ENCODE results near the gene MTRR.

MTRR gene

DNA sequence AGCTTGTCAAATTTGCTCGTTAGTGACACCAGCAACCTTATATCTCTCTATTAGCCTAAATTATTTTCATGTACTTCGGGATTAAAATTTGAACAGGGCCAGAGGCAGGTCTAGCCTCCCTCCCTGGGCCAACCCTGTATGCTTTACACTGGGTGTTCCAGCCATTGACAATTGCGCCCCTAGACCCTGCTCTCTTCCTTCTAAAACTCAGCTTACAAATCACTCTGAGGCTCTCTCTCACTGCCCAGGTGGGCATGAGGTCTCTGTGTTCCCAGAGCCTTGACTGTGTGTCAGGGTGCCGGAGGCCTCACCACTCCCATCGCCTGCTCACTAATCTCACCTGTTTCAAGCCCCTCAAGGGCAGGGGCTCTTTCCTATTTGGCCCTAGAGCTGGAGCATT lies 11.6 kb upstream of the MTRR start:
- no peak for DNase-seq (ENCODE audit: low spot score)

- DNase-seq (ENCODE audit: low spot score), result no peak
Observed at GRCh38 chr5:7857926-7858632, 10.9 kb upstream of the MTRR start.

DNA sequence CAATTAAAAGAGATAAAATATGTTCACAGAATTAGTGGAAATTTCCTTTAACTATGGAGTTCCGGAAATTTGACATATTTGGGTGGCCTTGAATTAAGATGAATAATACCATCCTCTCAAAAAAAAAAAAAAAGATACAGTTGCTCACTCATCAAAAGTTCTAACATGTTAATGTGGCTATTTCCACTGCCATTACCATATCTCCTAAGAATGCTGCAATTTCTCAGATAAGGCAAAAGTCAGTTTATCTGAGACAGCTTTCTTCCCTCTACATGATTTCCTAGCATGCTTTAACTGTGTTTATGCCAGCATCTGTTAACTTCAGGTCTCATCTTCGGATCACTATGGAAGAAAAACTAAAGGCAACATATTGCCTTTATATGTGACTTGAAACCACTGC lies 2.8 kb upstream of the MTRR start:
- no peak for DNase-seq (ENCODE audit: low spot score)

DNA sequence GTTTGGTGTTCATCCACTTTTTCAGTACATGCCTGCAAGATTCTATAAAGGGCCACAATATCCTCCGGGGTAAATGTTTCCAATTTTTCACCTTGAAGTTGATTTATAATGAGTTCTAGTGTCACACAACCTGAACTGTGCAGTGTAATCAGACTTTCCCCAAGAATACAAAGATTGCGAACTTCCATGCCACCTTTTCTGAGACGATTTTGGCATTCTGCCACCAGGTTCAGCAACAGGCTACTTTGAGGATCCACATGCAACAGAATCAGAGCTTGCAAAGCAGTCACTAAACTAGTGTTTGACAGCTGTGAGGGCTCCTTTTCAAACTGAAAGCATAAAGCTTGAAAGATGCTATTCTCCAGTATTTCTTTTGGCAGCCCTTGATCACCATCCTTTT lies 1.7 kb upstream of the MTRR start:
- DNase-seq (ENCODE audit: low spot score), result no peak

DNA sequence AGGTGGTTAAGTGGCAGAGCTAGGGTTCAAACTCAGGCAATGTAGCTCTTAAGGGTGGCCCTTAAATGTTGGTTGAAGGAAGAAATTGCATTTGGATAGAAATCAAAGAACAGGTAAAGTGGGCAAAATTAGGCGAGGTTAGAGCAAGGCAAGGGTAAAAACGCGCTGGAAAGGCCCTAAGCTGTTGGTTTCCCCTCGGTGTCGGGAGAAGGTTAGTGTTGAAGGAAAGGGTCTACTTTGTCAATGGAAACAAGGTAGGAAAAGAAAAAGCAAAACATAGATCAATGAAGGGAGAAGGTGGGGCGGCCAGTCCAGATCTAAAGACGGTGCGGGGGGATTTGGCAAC lies 548 bp upstream of the MTRR start:
- DNase-seq (ENCODE audit: low spot score), result no peak

DNA sequence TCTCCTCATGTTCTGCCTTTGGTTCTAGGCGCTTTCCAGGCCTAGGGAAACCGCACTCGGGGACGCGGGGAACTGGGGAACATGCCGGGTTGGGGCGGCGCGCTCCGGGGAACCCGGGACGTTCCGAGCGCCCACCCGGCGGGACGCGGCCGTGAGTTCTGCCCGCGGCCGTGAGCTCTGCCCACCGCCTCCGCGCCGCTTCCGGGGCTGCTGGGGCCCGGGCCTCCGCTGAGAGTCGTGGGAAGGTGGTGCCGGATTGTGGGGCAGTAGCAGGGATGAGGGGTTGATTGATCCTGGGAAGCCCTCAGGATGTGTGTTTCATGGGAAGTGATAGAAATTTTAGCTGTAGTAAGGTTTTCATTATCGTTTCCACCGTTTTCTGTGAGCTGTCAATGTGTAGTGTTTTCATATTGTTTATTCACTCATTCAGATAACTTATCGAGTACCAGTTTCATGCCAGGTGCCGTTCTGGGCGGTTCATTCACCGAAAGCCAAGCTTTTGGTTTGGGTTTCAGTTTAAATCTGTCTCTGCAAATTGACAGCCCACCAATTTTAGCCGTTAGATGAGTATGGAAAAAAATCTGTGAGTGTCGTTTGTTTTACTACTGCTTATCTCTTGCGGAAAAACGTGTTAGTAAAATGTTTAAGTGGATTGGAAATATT lies 657 bp downstream of the MTRR start:
- no peak for DNase-seq (ENCODE audit: low spot score)

- DNase-seq (ENCODE audit: low spot score), result no peak
Observed at GRCh38 chr5:7871653-7872052, 2.7 kb downstream of the MTRR start.

DNA sequence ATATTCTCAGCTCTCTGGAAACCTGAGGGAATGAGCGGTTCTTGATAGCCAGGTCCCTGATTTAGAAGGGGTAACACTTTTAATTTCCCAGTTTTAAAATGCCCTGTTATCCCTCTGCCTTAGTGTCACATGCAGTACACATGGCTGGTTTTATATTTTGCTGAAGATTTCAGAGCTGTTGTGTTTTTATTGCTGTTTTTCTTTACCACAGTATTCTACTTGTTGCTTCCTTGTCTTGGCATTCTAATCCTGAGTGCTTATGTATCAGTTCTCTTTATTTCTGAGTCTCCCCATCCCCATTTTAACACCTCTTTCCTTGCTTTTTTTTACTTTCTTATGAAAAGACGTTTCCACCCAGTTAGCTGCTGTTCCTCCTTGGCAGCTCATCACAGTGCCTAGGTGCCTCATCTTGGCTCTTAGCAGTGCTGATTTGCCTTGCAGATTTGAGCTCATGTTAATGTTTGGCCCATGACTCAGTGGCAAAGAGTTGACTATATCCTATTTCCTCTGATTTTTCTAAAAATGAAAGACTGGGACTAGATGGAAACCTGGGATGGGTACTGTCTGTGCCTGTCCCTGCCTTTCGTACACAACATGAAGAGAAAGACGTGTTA lies 3.7 kb downstream of the MTRR start:
- no peak for DNase-seq (ENCODE audit: low spot score)

DNA sequence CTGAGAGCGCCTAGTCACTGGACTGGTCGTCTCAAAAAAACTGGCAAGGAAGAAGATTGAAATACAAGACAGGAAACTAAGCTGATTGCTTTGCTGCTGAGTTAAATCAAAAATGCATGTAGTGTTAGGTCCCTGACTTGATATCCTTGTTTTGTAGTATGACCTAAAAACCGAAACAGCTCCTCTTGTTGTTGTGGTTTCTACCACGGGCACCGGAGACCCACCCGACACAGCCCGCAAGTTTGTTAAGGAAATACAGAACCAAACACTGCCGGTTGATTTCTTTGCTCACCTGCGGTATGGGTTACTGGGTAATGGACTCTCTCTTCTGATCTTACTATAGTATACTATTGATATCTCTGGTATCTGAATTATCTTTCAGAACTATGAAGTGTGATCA lies 4.3 kb downstream of the MTRR start:
- DNase-seq (ENCODE audit: low spot score), result peak; percentile 52

GRCh38 chr5:7874639-7875038 lies 5.7 kb downstream of the MTRR start:
- no peak for DNase-seq (ENCODE audit: low spot score)

- DNase-seq (ENCODE audit: low spot score), result no peak
Observed at GRCh38 chr5:7875151-7875550, 6.2 kb downstream of the MTRR start.

GRCh38 chr5:7876867-7877266 lies 7.9 kb downstream of the MTRR start:
- DNase-seq (ENCODE audit: low spot score), result no peak

DNA sequence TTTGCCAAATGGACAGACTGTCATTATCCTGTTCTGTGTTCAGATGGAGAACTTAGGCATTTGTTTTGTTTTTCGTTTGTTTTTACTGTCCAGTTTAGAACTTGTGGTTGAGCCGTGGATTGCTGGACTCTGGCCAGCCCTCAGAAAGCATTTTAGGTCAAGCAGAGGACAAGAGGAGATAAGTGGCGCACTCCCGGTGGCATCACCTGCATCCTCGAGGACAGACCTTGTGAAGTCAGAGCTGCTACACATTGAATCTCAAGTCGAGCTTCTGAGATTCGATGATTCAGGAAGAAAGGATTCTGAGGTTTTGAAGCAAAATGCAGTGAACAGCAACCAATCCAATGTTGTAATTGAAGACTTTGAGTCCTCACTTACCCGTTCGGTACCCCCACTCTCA lies 8.9 kb downstream of the MTRR start:
- DNase-seq (ENCODE audit: low spot score), result no peak

DNA sequence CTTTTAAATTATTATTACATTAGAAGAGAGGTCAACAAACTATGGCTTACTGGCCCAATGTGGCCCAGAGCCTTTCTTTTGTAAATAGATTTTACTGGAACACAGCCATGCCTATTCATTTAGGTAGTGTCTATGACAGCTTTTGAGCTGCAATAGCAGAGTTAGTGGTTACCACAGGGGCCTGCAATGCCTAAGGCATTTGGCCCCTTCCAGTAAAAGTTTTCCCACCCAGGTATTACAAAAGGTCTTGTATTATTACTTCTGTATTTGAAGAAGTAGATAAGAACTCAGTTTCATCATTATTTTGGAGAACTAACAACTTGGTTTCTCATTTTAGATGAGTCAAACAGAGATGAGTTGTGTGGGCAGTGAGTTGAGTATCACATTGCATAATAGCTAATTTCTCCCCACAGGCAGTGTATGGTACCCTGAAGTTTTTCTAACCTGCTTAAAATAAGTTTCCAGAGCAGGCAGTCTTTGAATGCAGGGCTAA lies 9.5 kb downstream of the MTRR start:
- no peak for DNase-seq (ENCODE audit: low spot score)

- no peak for DNase-seq (ENCODE audit: low spot score)
Observed at GRCh38 chr5:7881091-7881490, 12.1 kb downstream of the MTRR start.

DNA sequence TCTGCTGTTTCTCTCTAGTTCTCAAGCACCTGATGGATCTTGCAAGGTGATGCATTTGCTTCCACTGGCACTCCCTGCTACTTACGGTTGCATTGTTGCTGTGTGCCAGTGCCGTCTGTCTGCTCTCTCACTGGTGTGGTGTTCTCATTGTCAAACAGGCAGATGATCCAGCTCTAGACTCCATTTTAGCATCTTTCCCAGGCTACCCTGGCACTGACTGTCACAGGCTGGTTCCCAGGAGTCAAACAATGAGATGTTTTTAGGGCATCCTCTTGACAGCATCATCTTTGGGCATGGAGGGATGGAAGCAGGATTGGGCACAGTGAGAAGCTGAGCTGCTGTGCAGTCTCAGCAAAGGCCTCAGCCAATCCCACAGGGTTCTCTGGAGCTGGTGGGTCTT lies 12.9 kb downstream of the MTRR start:
- no peak for DNase-seq (ENCODE audit: low spot score)

DNA sequence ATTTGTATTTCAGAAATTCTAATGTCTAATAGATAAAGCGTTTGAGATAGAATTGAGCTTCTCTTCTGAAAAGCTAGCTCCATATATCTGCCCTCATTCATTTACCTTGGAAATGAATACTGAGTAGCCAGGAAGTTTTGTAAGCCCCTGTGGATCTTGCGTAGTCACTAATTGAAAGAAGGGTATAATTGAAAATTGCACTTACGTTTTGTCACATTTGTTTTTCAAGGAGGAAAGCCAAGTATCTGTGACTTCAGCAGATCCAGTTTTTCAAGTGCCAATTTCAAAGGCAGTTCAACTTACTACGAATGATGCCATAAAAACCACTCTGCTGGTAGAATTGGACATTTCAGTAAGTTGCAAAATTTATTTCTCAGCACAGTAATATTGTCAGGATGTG lies 14.0 kb downstream of the MTRR start:
- no peak for DNase-seq (ENCODE audit: low spot score)

GRCh38 chr5:7884491-7885267 lies 15.7 kb downstream of the MTRR start:
- DNase-seq (ENCODE audit: low spot score), result no peak

DNA sequence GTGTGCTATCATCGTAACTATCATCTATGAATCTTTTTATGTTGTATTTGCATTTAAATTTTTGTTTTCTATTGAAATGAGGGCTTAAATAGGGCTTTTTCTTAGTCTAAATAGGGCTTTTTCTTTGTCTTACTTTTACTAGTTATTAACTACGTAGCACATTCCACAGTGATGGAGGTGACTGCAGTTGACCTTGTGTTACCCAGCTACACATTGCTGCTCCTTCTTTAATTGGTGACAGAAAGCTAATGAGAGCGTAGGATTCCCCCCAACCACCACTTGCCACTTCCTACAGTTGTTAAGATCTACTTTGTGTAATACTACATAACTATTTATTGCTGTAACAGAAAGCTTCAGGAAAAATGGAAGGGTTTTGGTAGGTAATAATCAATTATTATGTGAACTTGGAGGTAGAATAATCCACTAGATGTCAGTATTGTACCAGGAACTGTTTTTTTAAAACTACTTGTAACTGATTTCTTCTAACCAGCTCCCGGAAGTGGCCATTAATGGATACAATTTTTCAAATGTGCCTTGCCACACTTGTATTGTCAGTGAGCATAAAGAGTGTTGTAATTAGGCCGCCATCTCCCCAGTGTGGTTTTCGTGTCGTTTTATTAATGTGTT lies 18.0 kb downstream of the MTRR start:
- DNase-seq (ENCODE audit: low spot score), result peak; percentile 53

GRCh38 chr5:7888901-7889300 lies 20.0 kb downstream of the MTRR start:
- DNase-seq (ENCODE audit: low spot score), result no peak

DNA sequence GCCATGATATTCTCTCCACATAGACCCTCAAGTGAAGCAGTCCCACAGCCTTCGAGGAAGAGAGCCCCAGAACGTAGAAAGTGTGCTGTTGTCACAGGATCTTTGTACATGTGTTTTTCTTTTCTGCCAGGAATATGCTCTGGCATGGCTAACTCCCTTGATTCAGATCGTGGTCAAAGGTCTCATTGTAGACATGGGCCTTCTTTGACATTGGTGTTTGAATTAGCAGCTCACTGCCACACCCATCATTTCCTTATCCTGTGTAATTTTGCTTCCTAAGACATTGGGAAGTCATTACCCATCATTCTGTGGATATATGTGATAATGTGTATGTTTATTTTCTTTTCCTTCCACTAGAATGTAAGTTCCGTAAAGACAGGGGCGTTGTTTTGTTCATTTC lies 25.5 kb downstream of the MTRR start:
- DNase-seq (ENCODE audit: low spot score), result no peak

- DNase-seq (ENCODE audit: low spot score), result no peak
Observed at GRCh38 chr5:7894860-7895259, 25.9 kb downstream of the MTRR start.

All from CD4-positive, alpha-beta T cell treated with Interleukin-2 at 100 ng/mL for 4 hours (primary cell).